GDM1 (cell line): Measurements from ENCODE around the gene TSSC4.
"Not testable (repeated sequence)": the region's sequence is repeated elsewhere in the genome, so short reads cannot be mapped to it uniquely, and the experiment has no call there.

Experiments
- DNase-seq: peaks from one replicate; lab custom pipeline; 2025; lab: John Stamatoyannopoulos, UW

TSSC4 gene

GRCh38 chr11:2400069-2400761, at the start of gene TSSC4:
TSSC4 (plus strand) TSS chr11:2400750; CDS start chr11:2402634, 1,884 bp downstream.
- DNase-seq = peak; percentile 100

DNA sequence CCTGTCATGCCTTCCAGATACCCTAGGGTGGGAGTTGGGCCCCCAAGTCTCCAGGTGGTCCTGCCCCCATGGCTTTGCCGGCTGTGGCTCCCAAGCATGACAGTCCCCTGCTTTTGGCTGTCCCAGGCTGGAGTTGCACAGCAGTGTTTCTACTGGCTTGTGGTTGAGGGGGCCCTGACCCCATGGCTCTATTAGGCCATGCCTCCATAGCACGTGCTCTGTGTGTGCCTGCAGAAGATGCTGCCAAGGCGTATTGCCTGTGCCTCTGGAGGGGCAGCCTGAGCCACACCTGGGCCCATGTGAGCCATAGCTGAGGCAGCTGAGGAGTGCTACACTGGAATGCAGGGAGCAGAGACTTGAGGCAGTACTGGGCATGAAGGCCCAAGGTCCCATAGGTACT, 48.8 kb upstream of the TSSC4 start:
- no peak for DNase-seq

DNA sequence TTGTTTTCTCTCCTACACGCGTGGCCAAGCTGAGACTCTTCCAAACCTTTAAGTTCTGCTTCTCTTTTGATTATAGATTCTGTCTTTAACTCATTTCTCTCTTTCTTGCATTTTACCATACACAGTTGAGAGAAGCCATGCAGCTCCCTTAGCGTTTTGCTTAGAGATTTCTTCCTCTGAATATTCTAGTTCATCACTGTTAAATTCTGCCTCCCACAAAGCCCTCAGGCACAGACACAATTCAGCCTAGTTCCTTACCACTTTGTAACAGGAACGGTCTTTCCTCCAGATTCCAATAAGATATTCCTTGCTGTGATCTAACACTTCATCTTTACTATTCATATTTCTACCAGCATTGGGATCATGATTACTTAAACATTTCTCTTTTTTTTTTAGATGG, 48.1 kb upstream of the TSSC4 start:
- DNase-seq = no peak

- no peak for DNase-seq
These were observed 45.4 kb upstream of the TSSC4 start for GRCh38 chr11:2355000-2355644.

DNA sequence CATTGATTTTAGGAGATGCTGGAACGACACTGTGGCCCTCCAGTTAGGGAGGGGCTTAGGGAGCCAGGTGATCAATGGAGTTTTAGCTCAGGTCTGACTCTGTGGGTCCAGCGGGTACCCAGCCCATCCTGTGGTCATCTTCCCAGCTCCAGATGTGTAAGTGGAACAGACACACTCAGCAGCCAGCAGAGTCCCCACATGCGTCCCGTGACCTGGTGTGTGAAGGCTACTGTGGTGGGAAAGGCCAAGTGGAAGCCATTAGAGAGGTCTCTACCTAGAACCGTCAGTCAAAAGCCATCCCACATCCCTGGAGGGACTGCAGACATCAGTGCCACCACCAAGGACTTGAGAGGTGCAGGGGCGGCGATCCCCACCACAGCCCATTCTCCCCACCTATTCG, 43.3 kb upstream of the TSSC4 start:
- DNase-seq = no peak

DNA sequence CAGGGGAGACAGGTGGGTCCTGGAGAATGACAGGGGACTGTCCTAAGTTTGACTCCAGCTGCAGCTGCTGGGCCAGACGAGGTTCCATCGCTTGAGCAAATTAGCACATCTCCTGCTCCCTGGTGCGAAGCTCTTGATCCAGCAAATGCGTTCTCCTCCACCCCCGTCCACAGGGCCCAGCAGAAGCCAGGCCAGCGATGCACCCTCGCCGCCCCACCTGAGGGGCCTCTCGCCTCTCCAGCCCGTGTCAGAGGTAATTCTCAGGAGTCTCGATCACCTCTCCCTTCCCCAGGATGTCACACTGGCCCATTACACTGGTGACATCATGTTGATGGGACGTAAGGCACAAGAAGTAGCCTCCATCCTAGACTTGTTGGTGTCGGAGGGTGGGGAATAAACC, 42.9 kb upstream of the TSSC4 start:
- DNase-seq = not testable (repeated sequence)

DNA sequence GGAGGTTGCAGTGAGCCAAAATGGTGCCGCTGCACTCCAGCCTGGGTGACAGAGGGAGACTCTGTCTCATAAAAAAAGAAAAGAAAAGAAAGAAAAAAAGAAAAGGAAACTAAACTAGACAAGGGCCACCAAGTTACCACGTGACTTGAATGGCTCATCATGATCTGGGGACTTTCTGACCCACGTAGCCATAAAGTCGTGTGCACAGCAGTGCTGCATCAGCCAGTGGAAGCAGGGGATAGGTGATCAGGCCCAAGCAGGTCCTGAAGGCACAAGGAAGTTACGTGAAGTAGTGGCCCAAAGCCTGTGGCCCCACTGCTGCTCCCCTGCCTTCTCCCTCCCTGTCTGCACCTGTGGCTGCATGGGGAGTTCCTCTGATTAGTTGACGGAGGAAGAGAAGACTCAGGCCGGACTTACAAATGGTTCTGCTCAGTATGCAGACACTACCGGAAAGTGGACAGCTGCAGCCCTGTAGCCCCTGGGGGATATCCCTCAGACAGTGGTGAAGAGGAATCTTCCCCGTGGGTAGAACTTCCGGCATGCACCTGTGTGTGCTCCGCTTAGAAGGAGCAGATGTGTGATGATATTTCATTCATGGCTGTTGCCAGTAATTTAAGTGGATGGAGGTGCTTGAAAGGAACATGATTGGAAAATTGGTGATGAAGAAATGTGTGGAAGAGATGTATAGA, 41.7 kb upstream of the TSSC4 start:
- DNase-seq = no peak

DNA sequence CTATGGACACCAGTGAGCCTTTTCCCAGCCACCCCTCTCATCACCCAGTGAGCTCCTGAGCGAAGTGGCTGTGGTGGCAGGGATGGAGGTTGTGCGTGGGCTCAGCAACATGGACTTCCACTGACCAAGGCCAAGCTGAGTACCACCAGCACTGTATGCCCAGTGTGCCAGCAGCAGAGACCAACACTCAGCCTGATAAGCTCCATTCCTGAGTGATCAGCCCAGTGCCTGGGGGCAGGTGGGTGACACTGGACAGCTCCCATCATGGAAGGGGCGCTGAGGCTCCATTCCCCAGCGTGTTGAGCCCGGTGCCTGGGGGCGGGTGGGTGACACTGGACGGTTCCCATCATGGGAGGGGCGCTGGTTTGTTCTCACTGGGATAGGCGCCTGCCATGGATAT, 41.0 kb upstream of the TSSC4 start:
- no peak for DNase-seq

DNA sequence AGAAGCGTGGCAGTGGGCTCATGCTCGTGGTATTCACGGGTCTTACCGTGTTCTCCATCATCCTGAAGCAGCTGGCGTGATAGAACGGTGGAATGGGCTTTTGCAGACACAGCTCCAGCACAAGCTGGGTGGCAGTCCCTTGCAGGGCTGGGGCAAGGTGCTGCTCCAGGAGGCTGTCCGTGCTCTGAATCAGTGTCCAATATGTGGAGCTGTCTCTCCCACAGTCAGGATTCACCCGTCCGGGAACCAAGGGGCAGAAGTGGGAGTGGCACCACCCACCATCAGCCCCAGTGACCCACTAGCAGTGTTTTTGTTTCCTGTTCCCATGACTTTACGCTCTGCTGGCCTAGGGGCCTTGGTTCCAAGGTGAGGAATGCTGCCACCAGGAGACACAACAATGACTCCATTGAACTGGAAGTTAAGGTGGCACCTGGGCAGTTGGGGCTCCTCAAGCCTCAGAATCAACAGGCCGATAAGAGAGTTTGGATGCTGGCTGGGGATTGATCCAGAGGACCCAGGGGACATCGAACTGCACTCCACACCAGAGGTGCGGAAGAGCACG, 40.4 kb upstream of the TSSC4 start:
- no peak for DNase-seq

GRCh38 chr11:2361565-2361964, 39.0 kb upstream of the TSSC4 start:
- no peak for DNase-seq

GRCh38 chr11:2362414-2362813, 38.1 kb upstream of the TSSC4 start:
- DNase-seq = no peak

GRCh38 chr11:2363130-2363529, 37.4 kb upstream of the TSSC4 start:
- DNase-seq = no peak

DNA sequence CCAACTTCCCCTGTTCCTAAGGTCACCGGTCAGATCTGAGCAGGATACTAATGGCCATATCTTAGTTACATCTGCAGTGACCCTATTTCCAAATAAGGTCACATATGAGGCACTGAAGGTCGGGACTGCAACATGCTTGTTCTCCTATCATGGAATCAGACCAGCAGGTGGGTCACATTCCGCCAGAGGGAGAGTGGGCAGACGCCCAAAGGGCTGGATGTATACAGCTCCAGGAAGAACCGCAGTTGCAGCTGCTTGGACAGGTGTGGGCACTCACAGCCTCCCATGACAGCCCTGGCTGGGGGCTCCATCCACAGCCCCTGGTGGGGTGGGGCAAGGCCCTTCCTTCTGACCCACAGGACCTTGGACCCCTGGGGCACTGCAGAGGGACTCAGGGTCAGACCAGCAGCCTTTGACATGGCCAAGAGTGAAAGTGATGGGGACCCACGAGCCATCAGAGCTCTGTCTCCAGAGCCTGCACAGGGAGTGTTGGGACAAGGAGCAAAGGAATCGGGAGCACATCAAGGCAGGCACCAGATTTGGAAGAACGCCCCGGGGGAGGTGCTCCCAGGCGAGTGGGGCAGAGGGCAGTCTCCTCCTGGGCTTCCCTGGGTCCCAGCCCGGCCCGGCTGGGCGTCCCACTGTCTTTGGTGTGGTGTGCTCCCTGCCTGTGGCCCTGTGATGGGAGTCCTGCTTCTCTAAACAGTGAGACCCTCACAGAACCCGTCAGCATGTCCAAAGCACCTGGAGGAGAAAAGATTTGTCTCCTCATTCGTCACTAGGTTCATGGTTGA, 36.8 kb upstream of the TSSC4 start:
- no peak for DNase-seq

DNA sequence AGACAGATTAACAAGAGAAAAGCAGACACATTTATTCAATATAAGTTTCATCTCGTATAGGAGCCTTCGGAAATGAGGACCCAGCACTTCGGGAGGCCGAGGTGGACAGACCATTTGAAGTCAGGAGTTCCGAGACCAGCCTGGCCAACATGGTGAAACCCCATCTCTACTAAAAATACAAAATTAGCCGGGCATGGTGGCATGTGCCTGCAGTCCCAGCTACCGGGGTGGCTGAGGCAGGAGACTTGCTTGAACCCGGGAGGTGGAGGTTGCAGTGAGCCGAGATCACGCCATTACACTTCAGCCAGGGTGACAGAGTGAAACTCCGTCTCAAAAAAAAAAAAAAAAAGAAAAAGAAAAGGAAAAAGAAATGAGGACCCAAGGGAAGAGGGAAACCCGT, 36.2 kb upstream of the TSSC4 start:
- DNase-seq = not testable (repeated sequence)

DNA sequence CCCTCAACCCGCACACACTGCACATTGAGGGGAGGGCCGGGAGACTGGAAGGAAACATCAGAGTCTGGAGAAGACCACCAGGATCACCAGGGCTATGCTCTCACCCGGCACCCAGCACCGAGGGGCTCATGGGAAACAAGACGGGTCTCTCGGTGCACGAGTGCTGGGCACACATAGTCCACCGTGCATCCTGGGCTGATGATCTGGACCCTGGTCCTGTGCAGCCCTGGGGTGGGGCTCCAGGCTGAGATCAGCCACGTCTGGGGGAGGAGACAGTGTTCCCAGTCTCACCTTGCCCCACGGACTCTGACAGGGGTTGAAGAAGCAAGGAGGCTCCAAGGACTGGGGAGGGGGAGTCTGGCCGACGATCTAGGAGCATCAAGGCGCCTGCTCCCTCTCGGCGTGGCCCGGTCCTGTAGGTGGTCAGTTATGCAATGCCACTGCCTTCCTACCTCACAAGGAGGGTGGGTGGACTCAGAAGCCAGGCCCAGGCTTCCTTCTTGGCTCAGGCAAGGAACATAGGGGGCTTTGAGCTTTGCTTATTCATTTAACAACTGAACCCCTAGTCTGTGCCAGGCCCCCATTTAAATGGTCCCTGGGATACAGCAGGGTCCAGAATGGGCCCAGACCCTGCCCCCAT, 34.9 kb upstream of the TSSC4 start:
- no peak for DNase-seq

DNA sequence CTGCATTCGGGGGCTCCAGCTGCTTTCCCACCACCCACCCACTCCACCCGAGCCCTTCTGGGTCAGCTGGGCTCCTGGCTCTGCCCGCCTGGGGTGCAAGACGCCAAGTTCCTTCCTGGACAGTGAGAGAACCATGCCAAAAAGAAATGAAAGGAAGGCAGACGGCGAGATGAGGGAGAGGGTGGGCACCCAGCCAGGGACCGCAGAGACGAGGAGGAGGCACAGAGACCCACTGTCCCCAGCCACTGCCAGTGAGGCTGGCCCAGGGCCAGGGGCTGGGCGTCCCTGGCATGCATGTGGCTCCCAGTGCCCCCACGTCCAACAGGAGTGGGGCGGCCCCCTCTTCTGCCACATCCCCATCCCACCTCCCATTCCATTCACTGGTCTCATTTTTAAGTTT, 34.3 kb upstream of the TSSC4 start:
- no peak for DNase-seq

DNA sequence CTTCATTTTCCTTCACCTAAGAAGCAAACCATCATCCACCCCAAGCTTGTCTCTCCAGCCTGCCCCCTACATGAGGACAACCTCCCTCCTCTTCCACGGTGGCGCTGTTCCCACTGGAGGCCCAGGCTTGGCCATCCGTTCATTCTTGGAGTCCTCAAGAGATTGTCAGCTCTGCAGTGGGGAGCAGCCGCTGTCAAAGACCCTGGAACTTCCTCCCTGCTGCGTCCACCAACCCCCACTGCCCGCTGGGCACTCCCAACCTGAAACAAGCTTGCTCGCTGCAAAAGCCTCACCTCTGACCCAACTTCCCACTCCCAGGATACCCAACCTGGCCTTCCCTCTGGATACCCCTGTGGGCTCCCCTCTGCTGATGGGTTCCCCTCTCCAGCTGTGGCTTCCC, 33.8 kb upstream of the TSSC4 start:
- DNase-seq = no peak

GRCh38 chr11:2367266-2368160, 33.0 kb upstream of the TSSC4 start:
- no peak for DNase-seq

DNA sequence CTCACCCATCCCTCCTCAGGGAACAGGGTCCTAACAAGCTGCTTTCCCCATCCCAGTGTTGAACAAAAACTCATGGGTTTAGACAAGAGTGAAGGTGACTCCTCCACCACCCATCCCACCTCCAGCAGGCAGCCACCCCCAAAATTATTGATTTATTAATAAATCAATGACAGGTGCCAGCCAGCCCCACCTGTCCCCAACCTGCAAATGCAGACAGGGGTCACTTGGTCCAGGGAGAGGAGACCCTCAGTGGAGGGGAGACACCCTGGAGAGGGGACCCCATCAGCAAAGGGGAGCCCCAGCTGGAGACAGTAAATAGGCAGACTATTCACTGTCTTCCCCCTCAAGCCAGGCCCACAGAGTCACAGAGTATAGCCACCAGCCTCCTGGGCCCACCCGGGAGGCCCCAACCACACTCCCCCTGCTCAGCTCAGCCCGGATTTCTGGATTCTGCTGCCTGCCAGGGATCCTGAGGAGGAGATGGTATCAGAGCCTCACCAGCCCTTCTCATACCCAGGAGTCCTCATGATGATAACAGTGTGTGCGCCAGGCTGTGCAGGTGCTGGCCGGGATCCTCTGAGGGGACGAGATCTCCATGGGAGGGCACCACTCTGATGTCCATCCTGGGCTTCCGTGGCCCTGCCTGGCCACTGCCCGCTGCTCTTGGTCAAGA, 32.2 kb upstream of the TSSC4 start:
- DNase-seq = no peak

- no peak for DNase-seq
These were observed 31.7 kb upstream of the TSSC4 start for GRCh38 chr11:2368851-2369180.
